Neural progenitor cell (in vitro differentiated cells): Measurements from ENCODE around the gene KRTDAP. TPM values are rescaled to one million over a fixed set of nuclear protein-coding genes. Genes with fewer than 3 reads are reported as not detected.

Experiments used
- DNase-seq: peaks from one replicate; pipeline ENCODE4 v3.0.0-alpha.2; 2016; ENCODE audit warnings: low spot score
- H2AFZ ChIP-seq: fragments of 200-600 bp; sonication (generic); replicated peaks from 2 replicates; pipeline ENCODE4 v1.6.1; 2016; ENCODE audit warnings: antibody characterized with exemption
- H3F3A ChIP-seq: fragments of 200-600 bp; sonication (generic); 2 replicates; pipeline ENCODE4 v1.6.1; 2016; ENCODE audit warnings: antibody characterized with exemption, low read depth
- H3K27ac ChIP-seq: fragments of 200-600 bp; sonication (generic); 2 replicates; pipeline ENCODE4 v1.5.1; 2016; ENCODE audit warnings: mild to moderate bottlenecking
- H3K27me3 ChIP-seq: fragments of 200-600 bp; sonication (generic); 2 replicates; pipeline ENCODE4 v1.6.1; 2016; ENCODE audit warnings: mild to moderate bottlenecking, moderate library complexity
- H3K36me3 ChIP-seq: fragments of 200-600 bp; sonication (generic); 2 replicates; pipeline ENCODE4 v1.5.1; 2016
- H3K4me1 ChIP-seq: fragments of 200-600 bp; sonication (generic); 2 replicates; pipeline ENCODE4 v1.6.1; 2016; ENCODE audit warnings: mixed run types
- H3K4me2 ChIP-seq: fragments of 200-600 bp; sonication (generic); 2 replicates; pipeline ENCODE4 v1.6.1; 2016
- H3K4me3 ChIP-seq: fragments of 200-600 bp; sonication (generic); 2 replicates; pipeline ENCODE4 v1.5.1; 2016
- H3K79me2 ChIP-seq: fragments of 200-600 bp; sonication (generic); 2 replicates; pipeline ENCODE4 v1.6.1; 2016; ENCODE audit warnings: low read depth
- H3K9ac ChIP-seq: fragments of 200-600 bp; sonication (generic); 2 replicates; pipeline ENCODE4 v1.6.1; 2016
- H3K9me3 ChIP-seq: fragments of 200-600 bp; sonication (generic); 2 replicates; pipeline ENCODE4 v1.5.1; 2016; ENCODE audit warnings: low read depth
- H4K20me1 ChIP-seq: fragments of 200-600 bp; sonication (generic); 2 replicates; pipeline ENCODE4 v1.6.1; 2016; ENCODE audit warnings: low read depth
- H3K27ac Mint-ChIP-seq: 3 replicates; pipeline ENCODE4 v1.8.0; 2021; ENCODE audit warnings: mixed read lengths
- H3K27me3 Mint-ChIP-seq: 2 replicates; pipeline ENCODE4 v1.8.0; 2022; ENCODE audit warnings: low read depth, mild to moderate bottlenecking, inconsistent platforms, moderate library complexity, mixed read lengths; ENCODE audit not compliant: insufficient read depth
- H3K36me3 Mint-ChIP-seq: 3 replicates; pipeline ENCODE4 v1.8.0; 2021; ENCODE audit warnings: mixed read lengths
- H3K4me1 Mint-ChIP-seq: 3 replicates; pipeline ENCODE4 v1.8.0; 2021; ENCODE audit warnings: mixed read lengths
- H3K4me3 Mint-ChIP-seq: 3 replicates; pipeline ENCODE4 v1.8.0; 2021; ENCODE audit warnings: mild to moderate bottlenecking, moderate library complexity, mixed read lengths
- H3K9me3 Mint-ChIP-seq: 3 replicates; pipeline ENCODE4 v1.8.0; 2020; ENCODE audit warnings: mixed read lengths
- EZH2 ChIP-seq: fragments of 200-600 bp; sonication (generic); IDR thresholded peaks from 2 replicates; pipeline ENCODE4 v1.6.1; 2017; ENCODE audit warnings: antibody characterized with exemption, mild to moderate bottlenecking, moderate library complexity
- EZH2phosphoT487 ChIP-seq: fragments of 200-600 bp; sonication (generic); IDR thresholded peaks from 2 replicates; pipeline ENCODE4 v1.6.1; 2017; ENCODE audit warnings: antibody characterized with exemption
- total RNA-seq: library from RNA; depleted of rRNA; stranded (reverse); fragments of >200 nt; gene quantifications from 2 replicates; pipeline ENCODE4 v1.2.3, GENCODE V29; 2015; ENCODE audit warnings: low replicate concordance
- TF ChIP-seq, protein P1 (sequence below): fragments of 200-600 bp; sonication (generic); IDR thresholded peaks from 2 replicates; pipeline ENCODE4 v1.5.1; 2017; ENCODE audit warnings: antibody characterized with exemption, mild to moderate bottlenecking

The KRTDAP gene
- total RNA-seq, 1 donor from 2014 or later = not detected

DNA sequence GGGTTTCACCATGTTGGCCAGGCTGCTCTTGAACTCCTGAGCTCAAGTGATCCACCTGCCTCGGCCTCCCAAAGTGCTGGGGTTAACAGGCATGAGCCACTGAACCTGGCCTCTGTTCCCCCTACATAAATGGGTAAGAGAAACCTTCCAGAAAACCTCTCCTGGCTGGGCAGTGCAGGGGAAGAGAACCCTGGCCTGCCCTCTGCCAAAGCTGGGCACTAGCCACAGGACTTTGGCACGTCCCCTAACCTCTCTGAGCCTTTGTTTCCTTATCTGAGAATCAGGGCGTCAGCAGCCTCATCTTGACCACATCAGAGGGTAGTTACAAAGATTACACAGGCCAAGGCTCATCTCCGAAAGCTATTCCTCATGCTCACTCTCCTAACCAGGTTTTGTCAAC lies 35.6 kb upstream of the KRTDAP start:
- Mint-ChIP-seq H3K9me3 (no peaks in the 10 kb centered on the region), H3K27ac (no peak overlapping the region), H3K4me1 (peaks cover 20% of the 10 kb centered on the region), H3K4me3 (no peak overlapping the region), H3K27me3 (peaks cover 6% of the 10 kb centered on the region), H3K36me3 (no peaks in the 10 kb centered on the region)
- no peaks in the 10 kb centered on the region for H3K79me2 ChIP-seq
- H3K4me1 ChIP-seq = peaks cover 15% of the 10 kb centered on the region
- no peak overlapping the region for H2AFZ ChIP-seq
- no peaks in the 10 kb centered on the region for H3K9me3 ChIP-seq
- H3K27ac ChIP-seq = no peak overlapping the region
- TF ChIP-seq EZH2phosphoT487 (no peak), EZH2 (no peak)
- TF ChIP-seq, protein P1, sequence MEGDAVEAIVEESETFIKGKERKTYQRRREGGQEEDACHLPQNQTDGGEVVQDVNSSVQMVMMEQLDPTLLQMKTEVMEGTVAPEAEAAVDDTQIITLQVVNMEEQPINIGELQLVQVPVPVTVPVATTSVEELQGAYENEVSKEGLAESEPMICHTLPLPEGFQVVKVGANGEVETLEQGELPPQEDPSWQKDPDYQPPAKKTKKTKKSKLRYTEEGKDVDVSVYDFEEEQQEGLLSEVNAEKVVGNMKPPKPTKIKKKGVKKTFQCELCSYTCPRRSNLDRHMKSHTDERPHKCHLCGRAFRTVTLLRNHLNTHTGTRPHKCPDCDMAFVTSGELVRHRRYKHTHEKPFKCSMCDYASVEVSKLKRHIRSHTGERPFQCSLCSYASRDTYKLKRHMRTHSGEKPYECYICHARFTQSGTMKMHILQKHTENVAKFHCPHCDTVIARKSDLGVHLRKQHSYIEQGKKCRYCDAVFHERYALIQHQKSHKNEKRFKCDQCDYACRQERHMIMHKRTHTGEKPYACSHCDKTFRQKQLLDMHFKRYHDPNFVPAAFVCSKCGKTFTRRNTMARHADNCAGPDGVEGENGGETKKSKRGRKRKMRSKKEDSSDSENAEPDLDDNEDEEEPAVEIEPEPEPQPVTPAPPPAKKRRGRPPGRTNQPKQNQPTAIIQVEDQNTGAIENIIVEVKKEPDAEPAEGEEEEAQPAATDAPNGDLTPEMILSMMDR = no peak
- peaks cover 9% of the 10 kb centered on the region for H3F3A ChIP-seq
- no peak overlapping the region for H3K9ac ChIP-seq
- no peaks in the 10 kb centered on the region for H3K27me3 ChIP-seq
- no peak for DNase-seq
- H3K4me3 ChIP-seq = no peak overlapping the region
- no peaks in the 10 kb centered on the region for H4K20me1 ChIP-seq
- H3K4me2 ChIP-seq = no peak overlapping the region
- no peaks in the 10 kb centered on the region for H3K36me3 ChIP-seq

DNA sequence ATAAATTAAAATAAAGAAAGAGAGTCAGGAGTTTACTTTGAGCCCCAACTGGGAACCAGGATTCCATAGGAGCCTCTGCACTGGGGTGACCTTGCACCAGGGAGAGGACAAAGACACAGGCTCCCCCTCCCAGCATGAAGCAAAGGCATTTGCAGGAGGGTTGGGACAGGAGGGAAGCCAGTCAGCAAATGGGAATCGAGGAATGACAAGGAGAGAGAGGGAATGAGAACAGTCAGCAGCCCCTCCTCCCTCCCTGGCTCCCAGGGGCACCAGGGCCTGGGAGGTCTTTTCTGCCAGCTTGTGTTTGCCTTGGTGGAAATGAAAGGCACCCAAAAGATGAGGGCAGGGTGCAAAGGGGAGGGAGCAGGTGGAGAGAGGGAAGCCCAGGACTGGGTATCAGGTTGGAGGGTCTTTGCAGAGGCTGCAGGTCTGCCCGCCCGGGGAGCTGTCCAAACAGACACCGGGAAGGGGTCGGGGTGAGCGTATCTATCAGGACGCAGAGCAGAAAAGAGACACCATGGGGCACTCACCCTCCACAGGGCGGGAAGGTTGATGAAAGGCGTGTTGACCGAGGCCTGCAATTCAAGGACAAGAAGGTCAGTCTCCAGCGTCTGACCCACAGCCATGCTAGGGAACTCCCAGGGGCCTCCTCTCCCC lies 34.0 kb upstream of the KRTDAP start:
- no peaks in the 10 kb centered on the region for H3K36me3 ChIP-seq
- no peak overlapping the region for H3K9ac ChIP-seq
- H4K20me1 ChIP-seq = no peaks in the 10 kb centered on the region
- H3K4me3 Mint-ChIP-seq = no peak overlapping the region
- no peaks in the 10 kb centered on the region for H3K9me3 Mint-ChIP-seq
- H3K79me2 ChIP-seq = no peaks in the 10 kb centered on the region
- H3K27me3 Mint-ChIP-seq = peaks cover 6% of the 10 kb centered on the region
- no peak overlapping the region for H3K27ac Mint-ChIP-seq
- peaks cover 15% of the 10 kb centered on the region for H3K4me1 ChIP-seq
- TF ChIP-seq, protein P1 = no peak
- TF ChIP-seq EZH2 (no peak), EZH2phosphoT487 (no peak)
- DNase-seq = peak; percentile 56
- H3K27me3 ChIP-seq = no peaks in the 10 kb centered on the region
- peaks cover 9% of the 10 kb centered on the region for H3F3A ChIP-seq
- no peak overlapping the region for H3K27ac ChIP-seq
- peaks cover 20% of the 10 kb centered on the region for H3K4me1 Mint-ChIP-seq
- no peaks in the 10 kb centered on the region for H3K36me3 Mint-ChIP-seq
- H3K4me3 ChIP-seq = no peak overlapping the region
- no peaks in the 10 kb centered on the region for H3K9me3 ChIP-seq
- H2AFZ ChIP-seq = peak overlapping the region; percentile 68
- H3K4me2 ChIP-seq = peak overlapping the region; percentile 58

DNA sequence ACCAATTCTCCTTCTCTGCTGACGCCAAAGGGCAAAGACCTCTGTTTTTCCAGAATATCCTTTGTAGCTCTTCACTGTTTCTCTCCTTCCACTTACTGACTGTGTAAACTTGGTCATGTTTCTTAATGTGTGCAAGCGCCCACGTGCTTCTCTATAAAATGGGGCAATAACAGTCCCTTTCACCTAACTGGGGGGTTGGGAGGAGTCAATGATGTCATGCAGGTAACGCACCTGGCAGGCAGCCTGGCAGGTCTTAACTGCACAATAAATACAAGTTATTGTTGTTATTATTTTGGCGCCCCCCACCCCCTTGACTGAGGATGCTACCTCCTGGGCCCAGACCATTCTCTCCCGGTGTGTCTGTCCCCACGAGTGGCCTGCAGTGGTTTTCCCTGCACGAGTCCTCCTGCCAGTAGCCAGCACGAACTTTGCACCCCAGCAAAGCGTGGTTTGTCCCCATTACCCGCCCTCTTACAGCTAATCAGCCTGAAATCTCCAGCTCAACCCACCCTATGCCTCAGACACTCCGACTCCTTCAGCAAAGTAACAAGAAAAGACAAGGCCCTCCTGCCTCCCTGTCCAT lies 32.6 kb upstream of the KRTDAP start:
- H3K4me2 ChIP-seq = no peak overlapping the region
- no peak overlapping the region for H2AFZ ChIP-seq
- H3K9me3 ChIP-seq = no peaks in the 10 kb centered on the region
- no peaks in the 10 kb centered on the region for H3K36me3 ChIP-seq
- no peaks in the 10 kb centered on the region for H3K27me3 ChIP-seq
- no peaks in the 10 kb centered on the region for H4K20me1 ChIP-seq
- Mint-ChIP-seq H3K4me3 (no peak overlapping the region), H3K9me3 (no peaks in the 10 kb centered on the region), H3K27ac (no peak overlapping the region), H3K36me3 (no peaks in the 10 kb centered on the region), H3K27me3 (peaks cover 6% of the 10 kb centered on the region), H3K4me1 (peaks cover 20% of the 10 kb centered on the region)
- peaks cover 15% of the 10 kb centered on the region for H3K4me1 ChIP-seq
- H3K27ac ChIP-seq = no peak overlapping the region
- no peak overlapping the region for H3K9ac ChIP-seq
- no peak for DNase-seq
- H3K4me3 ChIP-seq = no peak overlapping the region
- peaks cover 9% of the 10 kb centered on the region for H3F3A ChIP-seq
- TF ChIP-seq EZH2 (no peak), EZH2phosphoT487 (no peak)
- TF ChIP-seq, protein P1 = no peak
- no peaks in the 10 kb centered on the region for H3K79me2 ChIP-seq
